HepG2 (cell line): ENCODE data around the gene CDYL2. TPM values are rescaled to one million over a fixed set of nuclear protein-coding genes. Genes with fewer than 3 reads are reported as not detected.

Experiments
- ATAC-seq: fragments of 200-7000 bp; cut with Tn5 transposase; 3 replicates; pipeline ENCODE4 v1.9.1; 2020; ENCODE audit warnings: mild to moderate bottlenecking, moderate library complexity
- BruUV-seq: library from RNA; stranded (reverse); fragments of 400-500 nt; replicated peaks from 2 replicates; lab custom pipeline; 2021; lab: Mats Ljungman, UMichigan
- CTCF ChIA-PET: fragments of 300-600 bp; formaldehyde crosslinking; extraction: SDS; loops from one replicate; lab custom pipeline; 2021; ENCODE audit warnings: low total read pairs, inconsistent platforms, low intra/inter-chr PET ratio; lab: Yijun Ruan, JAX
- POLR2A ChIA-PET: fragments of 350-600 bp; sonication (Branson Sonifier 250); formaldehyde crosslinking; loops from one replicate; lab custom pipeline; 2020; ENCODE audit warnings: antibody characterized with exemption, inconsistent platforms; lab: Yijun Ruan, JAX
- DNase-seq: peaks from one replicate; pipeline ENCODE4 v3.0.0-alpha.2; 2015; ENCODE audit warnings: low spot score
- FAIRE-seq: peaks from 3 replicates; lab custom pipeline; 2011; peaks lifted over from hg19 to GRCh38; lab: Jason Lieb, UNC
- H2AFZ ChIP-seq: one replicate; pipeline ENCODE4 v1.6.1; 2011; ENCODE audit warnings: low read length, inconsistent platforms
- H3K27ac ChIP-seq: fragments of 300-600 bp; 3 replicates; pipeline ENCODE4 v1.8.0; 2011; ENCODE audit warnings: mixed run types, mild to moderate bottlenecking, mixed read lengths, low read length, inconsistent platforms; ENCODE audit not compliant: insufficient read depth; ENCODE audit errors: extremely low read length
- H3K27me3 ChIP-seq, 2 experiments: fragments of 200-600 bp in 1 of 2; 2 replicates in 1 of 2; 3 replicates in 1 of 2; pipeline versions ENCODE4 v1.6.0 to v1.8.0; 2011; ENCODE audit warnings: low read length in 2 of 2, mild to moderate bottlenecking in 2 of 2, moderate library complexity in 2 of 2, inconsistent platforms in 1 of 2; ENCODE audit not compliant: insufficient read depth in 2 of 2, control insufficient read depth in 1 of 2
- H3K36me3 ChIP-seq, 2 experiments: fragments of 200-600 bp in 1 of 2; replicated peaks in 1 of 2; 2 replicates in 1 of 2; 3 replicates in 1 of 2; pipeline versions ENCODE4 v1.5.1 to v1.8.0; 2011; ENCODE audit warnings: low read length in 2 of 2, inconsistent platforms in 1 of 2; ENCODE audit not compliant: insufficient read depth in 2 of 2, control insufficient read depth in 1 of 2
- H3K4me1 ChIP-seq: 2 replicates; pipeline ENCODE4 v1.5.1; 2012; ENCODE audit warnings: low read length, inconsistent platforms; ENCODE audit not compliant: insufficient read depth
- H3K4me2 ChIP-seq: 2 replicates; pipeline ENCODE4 v1.6.0; 2011; ENCODE audit warnings: low read depth, low read length, inconsistent platforms
- H3K4me3 ChIP-seq, 3 experiments: fragments of 200-600 bp in 1 of 3; sonication (generic), shearing (Covaris generic) in 1 of 3; replicated peaks in 1 of 3; 2 replicates each; pipeline ENCODE4 v1.5.1; 2011 to 2016; ENCODE audit warnings: low read length in 3 of 3, inconsistent platforms in 2 of 3, low read depth in 2 of 3, mild to moderate bottlenecking in 2 of 3, control low read depth in 1 of 3, mixed read lengths in 1 of 3; ENCODE audit not compliant: insufficient read depth in 1 of 3
- H3K79me2 ChIP-seq: one replicate; pipeline ENCODE4 v1.6.1; 2011; ENCODE audit warnings: low read length, inconsistent platforms; ENCODE audit not compliant: insufficient read depth
- H3K9ac ChIP-seq: 2 replicates; pipeline ENCODE4 v1.6.0; 2011; ENCODE audit warnings: mild to moderate bottlenecking, low read depth, low read length, inconsistent platforms; ENCODE audit not compliant: insufficient read depth
- H3K9me3 ChIP-seq: 2 replicates; pipeline ENCODE4 v1.5.1; 2012; ENCODE audit warnings: mild to moderate bottlenecking, low read length
- H4K20me1 ChIP-seq: 2 replicates; pipeline ENCODE4 v1.6.0; 2011; ENCODE audit warnings: inconsistent platforms, mild to moderate bottlenecking, low read length, moderate library complexity; ENCODE audit not compliant: insufficient read depth
- CCAR2 ChIP-seq: fragments of 200-400 bp; formaldehyde crosslinking; optimal IDR thresholded peaks from 2 replicates; pipeline ENCODE3; 2018; ENCODE audit warnings: low read depth, mild to moderate bottlenecking, low read length, moderate library complexity
- GATAD1 ChIP-seq: IDR thresholded peaks from 2 replicates; pipeline ENCODE4 v1.6.1; 2016; ENCODE audit warnings: missing genetic modification reagents, missing compliant biosample characterization
- HNRNPK ChIP-seq: fragments of 200-400 bp; formaldehyde crosslinking; IDR thresholded peaks from 2 replicates; pipeline ENCODE4 v1.6.1; 2018; ENCODE audit warnings: low read length, low read depth, moderate library complexity, mild to moderate bottlenecking; ENCODE audit not compliant: poor library complexity, severe bottlenecking
- HOXA5 ChIP-seq: sonication (generic); formaldehyde crosslinking; IDR thresholded peaks from 2 replicates; pipeline ENCODE4 v1.4.0; 2020; ENCODE audit warnings: missing genetic modification reagents
- KDM1A ChIP-seq: IDR thresholded peaks from 2 replicates; pipeline ENCODE4 v1.6.1; 2016; ENCODE audit warnings: missing compliant biosample characterization
- KDM6A ChIP-seq: IDR thresholded peaks from 2 replicates; pipeline ENCODE4 v1.6.1; 2016; ENCODE audit warnings: low read depth
- KLF11 ChIP-seq: IDR thresholded peaks from 2 replicates; pipeline ENCODE4 v1.6.1; 2016; ENCODE audit warnings: missing compliant biosample characterization
- LCORL ChIP-seq, 2 experiments: fragments of 450-650 bp in 1 of 2; sonication (generic) in 1 of 2; formaldehyde crosslinking in 1 of 2; IDR thresholded peaks; 2 replicates each; pipeline versions ENCODE4 v1.5.0 to v1.6.1; 2017 to 2020; ENCODE audit warnings: antibody characterized with exemption in 1 of 2, missing genetic modification reagents in 1 of 2
- NR1H2 ChIP-seq: sonication (generic); formaldehyde crosslinking; IDR thresholded peaks from 2 replicates; pipeline ENCODE4 v1.8.1; 2022; ENCODE audit warnings: low read depth, missing genetic modification reagents, borderline replicate concordance
- POLR2AphosphoS2 ChIP-seq: IDR thresholded peaks from 2 replicates; pipeline ENCODE4 v1.6.1; 2011; ENCODE audit warnings: low read depth, low read length, improper control_type of control experiment
- SRSF4 ChIP-seq: fragments of 200-400 bp; formaldehyde crosslinking; IDR thresholded peaks from one replicate; pipeline ENCODE4 v1.6.1; 2018; ENCODE audit warnings: mild to moderate bottlenecking, low read depth, low read length, moderate library complexity; ENCODE audit not compliant: poor library complexity, severe bottlenecking
- ZFP36L1 ChIP-seq: sonication (generic); formaldehyde crosslinking; IDR thresholded peaks from 2 replicates; pipeline ENCODE4 v1.8.0; 2022; ENCODE audit warnings: mild to moderate bottlenecking, missing genetic modification reagents, moderate library complexity
- ZNF142 ChIP-seq: sonication (generic); formaldehyde crosslinking; IDR thresholded peaks from 2 replicates; pipeline ENCODE4 v1.4.0; 2020; ENCODE audit warnings: missing genetic modification reagents
- ZNF225 ChIP-seq: sonication (generic); formaldehyde crosslinking; IDR thresholded peaks from 2 replicates; pipeline ENCODE4 v1.4.0; 2020; ENCODE audit warnings: mild to moderate bottlenecking, missing genetic modification reagents
- ZNF275 ChIP-seq: sonication (generic); formaldehyde crosslinking; IDR thresholded peaks from 2 replicates; pipeline ENCODE4 v1.8.0; 2022; ENCODE audit warnings: missing genetic modification reagents, mild to moderate bottlenecking, inconsistent platforms, borderline replicate concordance
- ZNF362 ChIP-seq: sonication (generic); formaldehyde crosslinking; IDR thresholded peaks from 2 replicates; pipeline ENCODE4 v1.4.0; 2020; ENCODE audit warnings: missing genetic modification reagents, mild to moderate bottlenecking, borderline replicate concordance
- ZNF510 ChIP-seq: sonication (generic); formaldehyde crosslinking; IDR thresholded peaks from 2 replicates; pipeline ENCODE4 v1.4.0; 2020; ENCODE audit warnings: low read depth, mild to moderate bottlenecking, missing genetic modification reagents
- ZNF614 ChIP-seq: IDR thresholded peaks from 2 replicates; pipeline ENCODE4 v1.6.1; 2018; ENCODE audit warnings: missing biosample characterization, missing genetic modification reagents, inconsistent platforms, borderline replicate concordance
- WGBS: methylation state at CpG from one replicate; pipeline ENCODE4 v1.1.6; 2017; ENCODE audit warnings: low lambda C conversion rate; 5-methylcytosine and 5-hydroxymethylcytosine counted together
- in situ Hi-C: cut with HindIII; loops from 2 replicates; pipeline ENCODE4 v1.10.0; 2017; ENCODE audit warnings: low pct_unique_long_range_greater_than_20kb; ENCODE audit not compliant: extremely low pct_ligation_motif_present
- intact Hi-C: fragments of 100-400 bp; cut with micrococcal nuclease; formaldehyde crosslinking; loops from one replicate; pipeline ENCODE4 v1.10.0; 2022; ENCODE audit not compliant: unreplicated experiment
- polyA plus RNA-seq, 8 experiments: library from polyadenylated mRNA; depleted of rRNA in 3 of 8; stranded (reverse) in 7 of 8; unstranded in 1 of 8; fragments of >200 nt; fragmentation: Illumina TruSeq in 4 of 8; extraction: Trizol in 4 of 8; gene quantifications; 2 replicates each; pipeline versions ENCODE4 v1.2.1 to v1.2.3, GENCODE V29; 2011 to 2016; ENCODE audit warnings: low read depth in 4 of 8, missing spikeins in 1 of 8, mixed read lengths in 1 of 8; ENCODE audit not compliant: insufficient read depth in 1 of 8
- total RNA-seq, 5 experiments: library from RNA; depleted of rRNA; stranded (reverse); fragments of >200 nt; fragmentation: Illumina TruSeq; extraction: Trizol; gene quantifications; 2 replicates each; pipeline ENCODE4 v1.2.3, GENCODE V29; 2016; ENCODE audit warnings: low read depth in 1 of 5

CDYL2 gene
- total and polyA plus RNA-seq, 2 of the 13 experiments (the other 11 are each of a cell fraction or from before 2014, with no cell fraction given) = 0.07 to 0.35 TPM

GRCh38 chr16:80663078-80663477 lies 141.3 kb downstream of the CDYL2 start:
- no TSS peak for BruUV-seq
- no peak overlapping the region for H2AFZ ChIP-seq
- DNase-seq (no peak), FAIRE-seq (no peak), ATAC-seq (no peak)
- 29% methylated on average over 1 of the region's 1 CpG for whole genome bisulfite sequencing
- peaks cover 0 to 10% of the 10 kb centered on the region in 2 experiments; a peak in 1 of 5 replicates for H3K27me3 ChIP-seq
- intact Hi-C loops (no loop called here), in situ Hi-C loops (no loop called here)
- H3K27ac ChIP-seq = no peak overlapping the region
- H3K4me2 ChIP-seq = no peak overlapping the region
- H4K20me1 ChIP-seq = no peaks in the 10 kb centered on the region
- no peaks in the 10 kb centered on the region for H3K4me1 ChIP-seq
- POLR2A ChIA-PET = no interaction called here
- no peak overlapping the region for H3K4me3 ChIP-seq
- no peak overlapping the region for H3K9ac ChIP-seq
- peaks cover 12% of the 10 kb centered on the region for H3K9me3 ChIP-seq
- no peaks in the 10 kb centered on the region for H3K36me3 ChIP-seq
- CTCF ChIA-PET = no interaction called here
- H3K79me2 ChIP-seq = no peaks in the 10 kb centered on the region
- TF ChIP-seq SRSF4 = no peak
- no peak for TF ChIP-seq KDM6A (CRISPR knock-in tag)
- no peak for TF ChIP-seq KDM1A (CRISPR knock-in tag)
- no peak for TF ChIP-seq HOXA5 (CRISPR knock-in tag)
- no peak for TF ChIP-seq ZNF614 (CRISPR knock-in tag)
- TF ChIP-seq ZFP36L1 (CRISPR knock-in tag) = no peak
- TF ChIP-seq POLR2AphosphoS2 = no peak
- TF ChIP-seq HNRNPK = no peak
- no peak for TF ChIP-seq ZNF362 (CRISPR knock-in tag)
- no peak for TF ChIP-seq ZNF142
- no peak for TF ChIP-seq LCORL (IDR thresholded peaks at IDR 0.05)
- TF ChIP-seq LCORL (CRISPR knock-in tag; IDR thresholded peaks at IDR 0.05) = no peak
- TF ChIP-seq ZNF275 (CRISPR knock-in tag) = no peak
- TF ChIP-seq ZNF510 = no peak
- TF ChIP-seq KLF11 (CRISPR knock-in tag) = no peak
- TF ChIP-seq NR1H2 (CRISPR knock-in tag) = no peak
- no peak for TF ChIP-seq CCAR2
- no peak for TF ChIP-seq GATAD1 (CRISPR knock-in tag)
- no peak for TF ChIP-seq ZNF225
